HG02870 (cell line): Measurements from ENCODE around the gene UBIAD1.
"Not testable (repeated sequence)": the region's sequence is repeated elsewhere in the genome, so short reads cannot be mapped to it uniquely, and the experiment has no call there.

Experiments used
- ATAC-seq: cut with Tn5 transposase; IDR thresholded peaks from one replicate; pipeline ENCODE4 v1.9.1; 2021; ENCODE audit warnings: mild to moderate bottlenecking, moderate library complexity; ENCODE audit not compliant: unreplicated experiment

The UBIAD1 gene

GRCh38 chr1:11272832-11273594 lies at the start of gene UBIAD1:
TSS of gene UBIAD1 (plus strand) at chr1:11273198. CDS start at chr1:11273532, 334 bp downstream.
- ATAC-seq, result peak; percentile 87

- no peak for ATAC-seq
These were observed 45.6 kb upstream of the UBIAD1 start for GRCh38 chr1:11227106-11228077.

- no peak for ATAC-seq
These were observed 43.8 kb upstream of the UBIAD1 start for GRCh38 chr1:11229203-11229602.

- ATAC-seq, result no peak
These were observed 39.8 kb upstream of the UBIAD1 start for GRCh38 chr1:11233208-11233607.

- ATAC-seq, result no peak
These were observed 35.6 kb upstream of the UBIAD1 start for GRCh38 chr1:11237356-11237755.

- no peak for ATAC-seq
These were observed 34.7 kb upstream of the UBIAD1 start for GRCh38 chr1:11238311-11238710.

GRCh38 chr1:11245248-11245647 lies 27.8 kb upstream of the UBIAD1 start:
- ATAC-seq, result no peak

GRCh38 chr1:11245904-11246719 lies 26.9 kb upstream of the UBIAD1 start:
- ATAC-seq, result no peak

GRCh38 chr1:11248169-11248568 lies 24.8 kb upstream of the UBIAD1 start:
- ATAC-seq, result no peak

GRCh38 chr1:11252538-11252937 lies 20.5 kb upstream of the UBIAD1 start:
- no peak for ATAC-seq

GRCh38 chr1:11253226-11253625 lies 19.8 kb upstream of the UBIAD1 start:
- no peak for ATAC-seq

- ATAC-seq, result no peak
These were observed 16.7 kb upstream of the UBIAD1 start for GRCh38 chr1:11256299-11256698.

- ATAC-seq, result peak; percentile 98
These were observed 10.6 kb upstream of the UBIAD1 start, which contains the start of gene MTOR for GRCh38 chr1:11262171-11263049. TSS of gene MTOR (minus strand) at chr1:11262551. CDS start at chr1:11259409, 3,142 bp downstream.

GRCh38 chr1:11266268-11267074 lies 6.5 kb upstream of the UBIAD1 start:
- no peak for ATAC-seq

GRCh38 chr1:11267350-11268337 lies 5.4 kb upstream of the UBIAD1 start:
- ATAC-seq, result not testable (repeated sequence)

- ATAC-seq, result no peak
These were observed 510 bp upstream of the UBIAD1 start for GRCh38 chr1:11272544-11272831.

GRCh38 chr1:11273595-11274234 lies 717 bp downstream of the UBIAD1 start:
- peak; percentile 32 for ATAC-seq

- ATAC-seq, result no peak
These were observed 6.2 kb downstream of the UBIAD1 start for GRCh38 chr1:11279152-11279551.
